GM18519 (cell line): Measurements from ENCODE around the gene ABR.

ENCODE experiments used
- ATAC-seq: cut with Tn5 transposase; IDR thresholded peaks from one replicate; pipeline ENCODE4 v1.9.1; 2021; ENCODE audit warnings: mild to moderate bottlenecking, moderate library complexity; ENCODE audit not compliant: unreplicated experiment, low FRiP score

ABR gene

GRCh38 chr17:1179818-1180742, at the start of gene ABR:
Gene ABR, minus strand, starts transcription at chr17:1179981. Its CDS starts 254 bp downstream, at chr17:1179727.
- ATAC-seq = no peak

- ATAC-seq = no peak
Observed at GRCh38 chr17:1229349-1229899, 49.6 kb upstream of the ABR start.

GRCh38 chr17:1228781-1229348, 49.1 kb upstream of the ABR start:
- no peak for ATAC-seq

- ATAC-seq = no peak
Observed at GRCh38 chr17:1227917-1228780, 48.4 kb upstream of the ABR start.

- no peak for ATAC-seq
Observed at GRCh38 chr17:1227365-1227764, 47.6 kb upstream of the ABR start.

GRCh38 chr17:1226308-1226707, 46.5 kb upstream of the ABR start:
- ATAC-seq = no peak

GRCh38 chr17:1224330-1224729, 44.5 kb upstream of the ABR start:
- ATAC-seq = no peak

GRCh38 chr17:1223662-1224061, 43.9 kb upstream of the ABR start:
- ATAC-seq = no peak

- ATAC-seq = no peak
Observed at GRCh38 chr17:1222321-1222720, 42.5 kb upstream of the ABR start.

GRCh38 chr17:1221209-1221608, 41.4 kb upstream of the ABR start:
- ATAC-seq = no peak

- no peak for ATAC-seq
Observed at GRCh38 chr17:1220346-1220745, 40.6 kb upstream of the ABR start.

GRCh38 chr17:1217089-1217385, 37.3 kb upstream of the ABR start:
- ATAC-seq = no peak

GRCh38 chr17:1216217-1217088, 36.7 kb upstream of the ABR start:
- no peak for ATAC-seq

GRCh38 chr17:1212946-1213345, 33.2 kb upstream of the ABR start:
- no peak for ATAC-seq

GRCh38 chr17:1211287-1211686, 31.5 kb upstream of the ABR start:
- no peak for ATAC-seq

- ATAC-seq = no peak
Observed at GRCh38 chr17:1208966-1209365, 29.2 kb upstream of the ABR start.

- no peak for ATAC-seq
Observed at GRCh38 chr17:1206026-1206777, 26.4 kb upstream of the ABR start.

- ATAC-seq = no peak
Observed at GRCh38 chr17:1203967-1204291, 24.1 kb upstream of the ABR start.

- no peak for ATAC-seq
Observed at GRCh38 chr17:1203111-1203966, 23.6 kb upstream of the ABR start.
